Stimulated activated CD4-positive, alpha-beta T cell treated with anti-CD3 and anti-CD28 coated beads, Interleukin-12 subunit alpha, Interleukin-12 subunit beta, amount 100 ng/mL, for 48 hours (primary cell): ENCODE results near the gene MPRIP.
"Not testable (repeated sequence)": the region's sequence is repeated elsewhere in the genome, so short reads cannot be mapped to it uniquely, and the experiment has no call there.

ENCODE experiments used
- DNase-seq, 3 donors: peaks; one replicate each; pipeline ENCODE4 v3.0.0-alpha.2; 2020; ENCODE audit warnings: low read depth in 2 of 3, low spot score in 1 of 3

The MPRIP gene

GRCh38 chr17:17011043-17011907 lies 31.0 kb upstream of the MPRIP start:
- not testable (repeated sequence) for DNase-seq

- DNase-seq = not testable (repeated sequence)
Observed at GRCh38 chr17:17013828-17014747, 28.2 kb upstream of the MPRIP start.

GRCh38 chr17:17014748-17015124 lies 27.5 kb upstream of the MPRIP start:
- not testable (repeated sequence) for DNase-seq

GRCh38 chr17:17015230-17015629 lies 27.0 kb upstream of the MPRIP start:
- DNase-seq = no peak

GRCh38 chr17:17016199-17017197 lies 25.8 kb upstream of the MPRIP start:
- DNase-seq = peak in 1 of 3 donors; percentile 16

DNA sequence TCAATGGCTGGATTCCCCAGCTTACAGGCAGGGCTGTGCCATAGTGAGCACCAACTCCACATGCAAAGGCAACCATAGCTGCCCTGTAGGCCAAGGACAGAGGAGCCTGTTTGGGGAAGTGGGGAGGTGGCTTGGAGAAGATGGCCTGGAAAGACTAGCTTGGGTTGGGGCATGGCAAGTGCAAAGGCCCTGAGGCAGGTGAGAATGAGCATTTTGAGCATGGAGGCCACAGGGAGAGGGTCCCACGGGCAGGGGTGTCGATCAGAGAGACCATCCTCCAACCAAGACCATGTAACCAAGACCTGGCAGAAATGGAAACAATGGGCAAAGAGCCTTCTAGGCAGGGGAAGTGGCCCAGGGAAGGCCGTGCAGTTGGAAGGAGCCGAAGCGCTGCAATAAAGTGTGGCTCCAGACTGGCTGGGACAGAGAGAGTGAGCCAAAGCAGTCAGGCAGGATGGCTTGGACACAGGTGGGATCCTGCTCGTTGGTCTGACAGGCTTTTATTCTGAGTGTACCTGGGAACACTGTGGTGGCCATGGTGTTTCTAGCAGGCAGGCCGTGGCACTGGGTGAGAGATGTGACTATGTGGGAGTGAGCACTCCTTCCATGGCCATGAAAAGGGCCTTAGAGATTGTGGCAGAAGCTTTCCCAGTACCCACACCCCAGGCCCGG lies 24.8 kb upstream of the MPRIP start:
- DNase-seq = no peak

- no peak for DNase-seq
Observed at GRCh38 chr17:17018021-17018441, 24.2 kb upstream of the MPRIP start.

GRCh38 chr17:17018612-17019429 lies 23.4 kb upstream of the MPRIP start:
- DNase-seq = no peak

DNA sequence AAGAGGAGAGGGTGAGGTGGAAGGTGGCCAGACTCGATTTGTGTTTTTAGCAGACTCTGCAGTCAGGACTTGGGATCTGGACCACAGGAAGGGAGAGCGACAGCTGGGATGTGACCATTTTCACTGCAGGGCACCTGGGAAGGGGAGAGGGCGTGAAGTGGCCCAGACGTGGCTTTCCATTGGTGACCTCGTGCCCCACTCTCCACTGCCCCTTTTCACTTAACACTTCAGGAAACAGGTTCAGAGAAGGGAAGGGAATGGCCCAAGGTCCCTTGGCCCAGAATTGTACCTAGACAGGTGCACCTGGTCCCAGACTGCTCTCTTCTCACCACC lies 22.9 kb upstream of the MPRIP start:
- DNase-seq = no peak

GRCh38 chr17:17019891-17020456 lies 22.3 kb upstream of the MPRIP start:
- DNase-seq = no peak

GRCh38 chr17:17020821-17021193 lies 21.4 kb upstream of the MPRIP start:
- no peak for DNase-seq

DNA sequence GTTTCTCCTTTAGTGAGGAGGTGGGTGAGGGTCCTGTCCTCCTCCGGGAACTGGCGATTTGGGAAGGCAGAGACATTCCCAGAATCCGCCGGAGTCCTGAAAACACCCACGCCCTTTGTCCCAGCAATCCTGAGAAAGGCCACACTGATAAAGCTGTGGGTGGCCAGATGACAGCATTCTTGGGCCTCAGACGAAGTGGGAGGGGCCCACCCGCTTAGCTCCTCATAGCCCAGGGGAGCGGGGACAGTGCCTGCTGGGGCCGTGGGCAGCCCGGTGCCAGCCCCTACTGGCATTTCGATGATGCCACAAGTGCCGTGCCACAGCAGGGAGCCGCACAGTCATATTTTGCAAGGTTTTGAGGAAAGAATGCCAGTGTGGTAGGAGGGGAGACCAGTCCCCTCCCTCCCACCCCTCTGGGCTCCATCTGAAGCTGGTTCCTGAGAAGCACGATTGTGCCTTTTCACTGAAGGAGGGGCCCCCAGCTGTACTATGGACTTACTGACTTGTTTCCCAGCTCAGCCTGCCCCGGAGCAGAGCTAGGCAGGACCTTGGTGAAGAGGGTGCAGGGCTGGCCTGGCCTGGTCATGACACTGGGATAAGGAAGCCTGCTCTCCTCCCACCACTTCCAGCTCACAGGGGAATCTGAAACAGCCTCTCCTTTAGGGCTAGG lies 20.9 kb upstream of the MPRIP start:
- no peak for DNase-seq

DNA sequence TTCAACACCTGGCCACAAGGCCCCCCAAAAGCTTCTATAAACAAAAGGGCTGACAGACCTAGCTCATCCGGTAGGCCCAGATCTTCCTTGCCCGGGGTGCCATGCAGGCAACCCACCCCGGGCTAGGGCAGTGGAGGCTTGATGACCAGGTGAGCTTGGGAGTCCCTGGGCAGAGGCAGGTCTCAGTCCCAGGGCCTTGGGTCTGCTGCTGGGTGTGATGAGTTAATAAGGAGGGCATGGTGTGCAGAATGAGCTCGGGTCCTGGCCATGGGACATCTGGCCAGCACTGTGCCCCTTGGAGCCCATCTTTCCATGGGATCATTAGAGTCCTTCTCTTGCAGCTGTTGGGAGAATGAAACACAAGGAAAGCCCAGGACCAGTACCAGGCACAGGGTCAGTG lies 20.2 kb upstream of the MPRIP start:
- DNase-seq = no peak

- no peak for DNase-seq
Observed at GRCh38 chr17:17022456-17022855, 19.8 kb upstream of the MPRIP start.

DNA sequence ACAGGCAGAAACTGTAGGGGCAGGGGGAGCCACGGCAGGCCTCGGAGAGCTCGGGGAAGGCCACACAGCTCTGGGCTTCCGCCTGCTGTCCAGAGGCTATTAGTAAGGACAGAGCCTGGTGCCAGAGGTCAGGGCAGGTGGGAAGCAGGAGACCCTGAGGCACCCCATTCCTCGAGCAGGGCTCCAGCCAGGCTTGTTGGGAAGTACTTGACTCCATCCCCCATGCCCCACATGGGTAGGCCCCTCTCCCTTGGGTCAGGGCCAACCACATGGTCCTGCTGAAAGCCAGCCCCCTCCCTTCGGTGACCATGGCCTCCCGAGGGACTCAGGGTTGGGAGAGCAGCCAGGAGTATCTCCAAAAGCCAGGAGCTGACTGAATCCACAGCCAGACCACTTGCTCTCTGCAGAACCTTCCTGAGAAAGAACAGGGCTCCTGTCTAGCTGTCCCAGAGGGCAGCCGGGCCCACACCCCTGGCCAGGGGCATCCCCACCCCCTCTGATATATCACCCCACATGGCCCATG lies 17.4 kb upstream of the MPRIP start:
- no peak for DNase-seq

GRCh38 chr17:17025621-17026020 lies 16.6 kb upstream of the MPRIP start:
- no peak for DNase-seq

GRCh38 chr17:17026163-17026562 lies 16.1 kb upstream of the MPRIP start:
- DNase-seq = no peak

- no peak for DNase-seq
Observed at GRCh38 chr17:17027442-17028058, 14.7 kb upstream of the MPRIP start.
